Adrenal gland (tissue), 5 donors: ENCODE measurements around the gene PTPRO.

Experiments
- POLR2A ChIP-seq, 2 donors: fragments of 450-650 bp; IDR thresholded peaks; one replicate each; pipeline ENCODE4 v1.6.1; 2017; ENCODE audit warnings: antibody characterized with exemption in 2 of 2, mild to moderate bottlenecking in 2 of 2, moderate library complexity in 1 of 2
- TF ChIP-seq, protein P1 (sequence below), 6 experiments: fragments of 450-650 bp in 4 of 6; fragments of 200-600 bp in 2 of 6; sonication (generic) in 1 of 6; IDR thresholded peaks; 1 replicate in 5 of 6; 2 replicates in 1 of 6; pipeline versions ENCODE4 v1.5.1 to v1.8.0; 2016 to 2021; ENCODE audit warnings: antibody characterized with exemption in 6 of 6, mild to moderate bottlenecking in 2 of 6, moderate library complexity in 1 of 6
- donor health status: DM: no; HTN: no; CAD: no.

DNA sequence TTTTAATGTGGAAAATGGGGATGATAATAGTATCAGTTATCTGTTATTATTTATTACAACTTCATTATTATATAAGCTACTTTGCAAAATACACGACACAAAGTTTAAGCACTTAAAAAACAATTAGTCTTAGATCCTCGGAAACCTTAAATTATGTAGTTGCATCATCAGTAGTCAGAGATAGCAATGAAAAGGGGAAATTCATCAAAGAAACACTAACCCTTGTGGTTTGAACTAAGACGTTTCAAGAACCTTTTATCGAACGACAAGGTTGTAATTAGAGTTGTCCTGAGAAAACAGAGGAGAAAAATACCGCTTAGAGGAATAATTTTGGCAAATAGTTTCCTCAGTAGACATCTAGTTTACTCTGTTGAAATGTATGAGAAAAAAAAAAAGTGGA lies 198.5 kb downstream of the PTPRO start:
- TF ChIP-seq, protein P1, sequence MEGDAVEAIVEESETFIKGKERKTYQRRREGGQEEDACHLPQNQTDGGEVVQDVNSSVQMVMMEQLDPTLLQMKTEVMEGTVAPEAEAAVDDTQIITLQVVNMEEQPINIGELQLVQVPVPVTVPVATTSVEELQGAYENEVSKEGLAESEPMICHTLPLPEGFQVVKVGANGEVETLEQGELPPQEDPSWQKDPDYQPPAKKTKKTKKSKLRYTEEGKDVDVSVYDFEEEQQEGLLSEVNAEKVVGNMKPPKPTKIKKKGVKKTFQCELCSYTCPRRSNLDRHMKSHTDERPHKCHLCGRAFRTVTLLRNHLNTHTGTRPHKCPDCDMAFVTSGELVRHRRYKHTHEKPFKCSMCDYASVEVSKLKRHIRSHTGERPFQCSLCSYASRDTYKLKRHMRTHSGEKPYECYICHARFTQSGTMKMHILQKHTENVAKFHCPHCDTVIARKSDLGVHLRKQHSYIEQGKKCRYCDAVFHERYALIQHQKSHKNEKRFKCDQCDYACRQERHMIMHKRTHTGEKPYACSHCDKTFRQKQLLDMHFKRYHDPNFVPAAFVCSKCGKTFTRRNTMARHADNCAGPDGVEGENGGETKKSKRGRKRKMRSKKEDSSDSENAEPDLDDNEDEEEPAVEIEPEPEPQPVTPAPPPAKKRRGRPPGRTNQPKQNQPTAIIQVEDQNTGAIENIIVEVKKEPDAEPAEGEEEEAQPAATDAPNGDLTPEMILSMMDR (IDR thresholded peaks at IDR 0.05), result no peak
- TF ChIP-seq POLR2A (IDR thresholded peaks at IDR 0.05), result no peak
